ENCODE data around the gene THOP1. TPM values are rescaled to one million over a fixed set of nuclear protein-coding genes. Genes with fewer than 3 reads are reported as not detected.

THOP1 gene
- total RNA-seq, 1 donor from 2014 or later: 67.3 TPM

DNA sequence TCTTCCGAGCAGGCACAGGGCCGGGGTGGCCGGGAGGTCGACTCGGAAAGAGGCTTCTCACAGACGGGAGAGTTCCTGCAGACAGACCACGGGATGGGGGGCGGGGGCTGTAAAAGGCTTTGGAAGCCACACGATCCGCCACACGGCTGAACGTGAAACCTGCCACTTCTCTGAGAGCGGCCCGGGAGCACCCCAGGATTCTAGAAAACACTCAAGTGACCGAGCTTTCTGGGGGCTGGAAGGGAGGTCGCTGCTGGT, 29.9 kb upstream of the THOP1 start:
- Histone ChIP-seq H3K36me3 (peaks cover 33 to 54% of the 10 kb centered on the region in 2 donors), H3K27me3 (no peaks in the 10 kb centered on the region), H3K4me3 (no peak overlapping the region), H3K4me1 (no peaks in the 10 kb centered on the region), H3K27ac (no peak overlapping the region), H3K9me3 (no peaks in the 10 kb centered on the region)
- intact Hi-C loops (cut with DNase I): no loop called here
- DNase-seq (ENCODE audit: low spot score in 2 of 2): no peak
- TF ChIP-seq, protein P1, sequence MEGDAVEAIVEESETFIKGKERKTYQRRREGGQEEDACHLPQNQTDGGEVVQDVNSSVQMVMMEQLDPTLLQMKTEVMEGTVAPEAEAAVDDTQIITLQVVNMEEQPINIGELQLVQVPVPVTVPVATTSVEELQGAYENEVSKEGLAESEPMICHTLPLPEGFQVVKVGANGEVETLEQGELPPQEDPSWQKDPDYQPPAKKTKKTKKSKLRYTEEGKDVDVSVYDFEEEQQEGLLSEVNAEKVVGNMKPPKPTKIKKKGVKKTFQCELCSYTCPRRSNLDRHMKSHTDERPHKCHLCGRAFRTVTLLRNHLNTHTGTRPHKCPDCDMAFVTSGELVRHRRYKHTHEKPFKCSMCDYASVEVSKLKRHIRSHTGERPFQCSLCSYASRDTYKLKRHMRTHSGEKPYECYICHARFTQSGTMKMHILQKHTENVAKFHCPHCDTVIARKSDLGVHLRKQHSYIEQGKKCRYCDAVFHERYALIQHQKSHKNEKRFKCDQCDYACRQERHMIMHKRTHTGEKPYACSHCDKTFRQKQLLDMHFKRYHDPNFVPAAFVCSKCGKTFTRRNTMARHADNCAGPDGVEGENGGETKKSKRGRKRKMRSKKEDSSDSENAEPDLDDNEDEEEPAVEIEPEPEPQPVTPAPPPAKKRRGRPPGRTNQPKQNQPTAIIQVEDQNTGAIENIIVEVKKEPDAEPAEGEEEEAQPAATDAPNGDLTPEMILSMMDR (IDR thresholded peaks at IDR 0.05): no peak

DNA sequence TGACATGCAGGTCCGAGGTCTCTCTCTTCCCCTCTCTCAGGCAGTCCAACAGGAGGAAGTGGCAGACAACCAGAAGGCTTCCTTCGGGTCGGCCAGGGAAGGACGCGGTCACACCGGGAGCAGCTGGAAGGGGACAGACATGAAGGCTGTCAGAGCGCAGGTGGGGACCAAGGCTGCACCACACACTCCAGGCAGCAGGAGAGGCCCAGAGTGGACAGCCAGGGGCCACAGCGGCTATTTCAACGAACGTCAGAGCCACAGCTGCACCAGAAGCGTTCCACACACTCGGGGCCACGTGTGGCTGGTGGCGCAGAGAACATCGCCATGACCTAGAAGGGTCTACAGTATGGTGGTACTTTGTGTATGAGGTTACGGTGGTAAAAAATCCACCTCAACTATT, 29.5 kb upstream of the THOP1 start:
- no peak for DNase-seq (ENCODE audit: low spot score in 2 of 2)
- H3K4me1 ChIP-seq: no peaks in the 10 kb centered on the region
- H3K9me3 ChIP-seq: no peaks in the 10 kb centered on the region
- TF ChIP-seq, protein P1 (IDR thresholded peaks at IDR 0.05): no peak
- intact Hi-C loops (cut with DNase I): no loop called here
- no peak overlapping the region for H3K4me3 ChIP-seq
- peaks cover 37 to 58% of the 10 kb centered on the region in 2 donors for H3K36me3 ChIP-seq
- no peaks in the 10 kb centered on the region for H3K27me3 ChIP-seq
- no peak overlapping the region for H3K27ac ChIP-seq

DNA sequence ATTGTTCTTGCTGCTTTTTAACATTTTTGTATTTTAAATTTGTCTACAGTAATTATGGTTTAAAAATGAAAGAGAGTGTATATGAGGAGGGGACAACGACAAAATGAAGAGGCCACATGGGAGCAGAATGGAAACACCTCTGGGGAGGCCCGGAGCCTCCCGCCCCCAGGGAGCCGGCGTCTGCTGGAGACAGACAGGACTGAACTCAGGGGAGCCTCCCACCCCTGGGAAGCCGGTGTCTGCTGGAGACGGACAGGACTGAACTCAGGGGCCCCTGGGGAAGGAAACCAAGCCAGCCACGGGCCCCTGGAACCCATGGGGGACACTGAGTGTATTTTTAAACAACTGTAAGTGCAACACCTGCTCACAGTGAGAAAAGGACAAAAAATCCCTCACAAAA, 28.8 kb upstream of the THOP1 start:
- intact Hi-C loops (cut with DNase I): no loop called here
- Histone ChIP-seq H3K27me3 (no peaks in the 10 kb centered on the region), H3K4me3 (no peak overlapping the region), H3K4me1 (no peaks in the 10 kb centered on the region), H3K36me3 (peaks cover 43 to 65% of the 10 kb centered on the region in 2 donors), H3K27ac (no peak overlapping the region), H3K9me3 (no peaks in the 10 kb centered on the region)
- DNase-seq (ENCODE audit: low spot score in 2 of 2): no peak
- TF ChIP-seq, protein P1 (IDR thresholded peaks at IDR 0.05): no peak

DNA sequence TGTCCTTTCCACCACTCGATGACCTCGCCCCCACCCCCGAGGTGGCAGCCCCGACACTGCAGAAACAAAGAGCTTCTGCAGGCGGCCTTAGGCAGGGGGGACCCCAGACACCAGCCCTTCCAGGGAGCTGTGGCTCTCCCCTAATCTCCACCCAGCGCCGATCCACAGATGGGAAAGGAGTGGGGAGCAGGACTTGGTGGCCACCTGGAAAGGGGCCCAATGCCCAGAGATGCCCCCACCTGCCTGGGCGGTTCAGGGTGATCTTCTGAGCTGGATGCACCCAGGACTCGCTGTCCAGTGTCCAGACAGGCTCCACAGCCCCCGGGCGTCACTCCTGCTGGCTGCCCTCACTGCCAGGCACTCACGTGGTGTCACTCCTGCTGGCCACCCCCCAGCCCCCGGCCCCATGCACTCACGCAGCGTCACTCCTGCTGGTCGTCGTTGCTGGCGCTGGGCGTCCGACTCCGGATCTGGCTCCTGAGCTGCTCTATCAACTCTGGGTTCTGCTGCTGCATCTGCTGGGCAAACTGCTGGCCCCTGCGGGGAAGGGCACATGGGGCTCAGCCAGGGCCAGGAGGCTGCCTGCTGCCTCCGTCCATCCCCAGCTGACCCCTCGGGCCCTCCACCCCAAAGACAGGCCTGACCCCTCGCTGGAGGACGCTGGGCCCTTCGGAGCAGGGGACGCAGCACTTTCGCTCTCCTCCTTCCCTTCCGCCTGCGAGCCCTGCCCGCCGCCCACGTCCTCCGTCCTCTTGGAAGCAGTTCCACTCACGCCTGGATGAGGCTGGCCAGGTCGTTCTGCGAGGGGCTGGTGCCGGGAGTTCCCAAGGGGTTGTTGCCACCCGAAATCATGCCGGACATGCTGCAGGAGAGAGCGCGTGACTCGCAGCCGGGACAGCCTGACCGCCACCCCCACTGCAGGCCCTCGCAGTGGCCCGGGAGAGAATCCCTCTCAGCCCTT, 28.1 kb upstream of the THOP1 start:
- intact Hi-C loops (cut with DNase I): no loop called here
- Histone ChIP-seq H3K9me3 (no peaks in the 10 kb centered on the region), H3K27me3 (no peaks in the 10 kb centered on the region), H3K27ac (no peak overlapping the region), H3K4me1 (no peaks in the 10 kb centered on the region), H3K4me3 (no peak overlapping the region), H3K36me3 (peaks cover 47 to 72% of the 10 kb centered on the region in 2 donors)
- DNase-seq (ENCODE audit: low spot score in 2 of 2): no peak
- TF ChIP-seq, protein P1 (IDR thresholded peaks at IDR 0.05): no peak

DNA sequence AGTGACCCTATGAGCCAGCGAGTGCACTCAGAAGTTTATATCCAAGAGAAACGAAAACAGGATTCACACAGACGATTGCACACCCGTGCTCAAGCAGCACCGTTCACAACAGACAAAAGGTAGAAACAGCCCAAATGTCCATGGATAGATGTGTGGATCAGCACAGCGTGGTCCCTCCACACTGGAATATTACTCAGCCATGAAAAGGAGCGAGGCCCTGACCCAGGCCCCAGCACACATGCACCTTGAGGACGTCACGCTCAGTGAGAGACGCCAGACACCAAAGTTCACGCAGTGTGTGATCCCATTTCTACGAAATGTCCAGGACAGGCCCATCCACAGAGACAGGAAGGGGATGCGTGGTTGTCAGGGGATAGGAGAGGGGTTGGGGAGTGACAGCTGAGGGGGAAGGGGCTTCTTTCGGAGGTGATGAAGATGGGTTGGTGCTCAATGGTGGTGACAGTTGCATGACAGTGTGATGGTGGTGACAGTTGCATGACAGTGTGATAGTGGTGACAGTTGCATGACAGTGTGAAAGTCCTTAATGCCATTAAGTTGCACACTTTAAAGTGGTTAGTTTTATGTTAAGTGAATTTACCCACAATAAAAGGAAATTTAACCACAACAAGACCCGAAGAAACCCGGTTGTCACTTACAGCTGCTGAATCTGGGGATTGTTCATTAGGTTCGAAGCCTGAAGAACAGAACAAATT, 26.5 kb upstream of the THOP1 start:
- TF ChIP-seq, protein P1 (IDR thresholded peaks at IDR 0.05): no peak
- DNase-seq (ENCODE audit: low spot score in 2 of 2): no peak
- Histone ChIP-seq H3K4me1 (no peaks in the 10 kb centered on the region), H3K27me3 (no peaks in the 10 kb centered on the region), H3K27ac (no peak overlapping the region), H3K4me3 (no peak overlapping the region), H3K9me3 (no peaks in the 10 kb centered on the region), H3K36me3 (peaks cover 63 to 87% of the 10 kb centered on the region in 2 donors)
- intact Hi-C loops (cut with DNase I): no loop called here
